ENCODE results near the gene KIFC1. TPM values are rescaled to one million over a fixed set of nuclear protein-coding genes. Genes with fewer than 3 reads are reported as not detected.

Gene KIFC1, protein sequence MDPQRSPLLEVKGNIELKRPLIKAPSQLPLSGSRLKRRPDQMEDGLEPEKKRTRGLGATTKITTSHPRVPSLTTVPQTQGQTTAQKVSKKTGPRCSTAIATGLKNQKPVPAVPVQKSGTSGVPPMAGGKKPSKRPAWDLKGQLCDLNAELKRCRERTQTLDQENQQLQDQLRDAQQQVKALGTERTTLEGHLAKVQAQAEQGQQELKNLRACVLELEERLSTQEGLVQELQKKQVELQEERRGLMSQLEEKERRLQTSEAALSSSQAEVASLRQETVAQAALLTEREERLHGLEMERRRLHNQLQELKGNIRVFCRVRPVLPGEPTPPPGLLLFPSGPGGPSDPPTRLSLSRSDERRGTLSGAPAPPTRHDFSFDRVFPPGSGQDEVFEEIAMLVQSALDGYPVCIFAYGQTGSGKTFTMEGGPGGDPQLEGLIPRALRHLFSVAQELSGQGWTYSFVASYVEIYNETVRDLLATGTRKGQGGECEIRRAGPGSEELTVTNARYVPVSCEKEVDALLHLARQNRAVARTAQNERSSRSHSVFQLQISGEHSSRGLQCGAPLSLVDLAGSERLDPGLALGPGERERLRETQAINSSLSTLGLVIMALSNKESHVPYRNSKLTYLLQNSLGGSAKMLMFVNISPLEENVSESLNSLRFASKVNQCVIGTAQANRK
- total RNA-seq, result 0.21 and 0.68 TPM in 2 replicates

DNA sequence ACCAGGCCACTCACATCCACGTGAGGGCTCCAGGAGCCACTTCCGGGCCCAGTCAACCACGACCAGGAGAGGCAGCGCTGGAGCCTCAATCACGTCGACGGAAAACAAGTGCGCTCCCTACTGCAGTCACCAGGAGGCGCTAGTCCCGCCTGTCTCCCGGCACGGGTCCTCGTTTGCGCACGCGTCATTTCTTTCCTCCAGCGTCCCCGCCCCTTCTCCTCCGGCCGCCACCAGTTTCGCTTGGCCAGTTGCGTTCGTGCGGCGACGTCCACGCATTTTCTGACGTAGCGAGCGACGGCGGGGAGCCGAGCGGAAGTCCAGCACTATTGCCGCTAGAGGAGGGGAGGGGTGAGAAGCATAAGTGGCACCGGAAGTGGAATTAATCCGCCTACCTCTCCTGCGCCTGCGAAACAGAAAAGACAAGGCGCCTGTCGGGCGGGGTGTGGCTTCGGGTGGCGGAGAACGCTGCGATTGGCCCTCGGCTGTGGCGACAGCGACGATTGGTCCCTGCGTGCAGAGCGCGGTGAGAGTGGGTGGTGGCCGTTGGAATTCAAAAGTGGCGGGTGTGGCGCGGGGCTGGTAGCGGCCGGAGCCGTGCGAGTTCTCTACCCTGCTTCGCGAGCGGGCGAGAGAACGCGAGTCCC, at the start of gene KIFC1:
TSS of gene KIFC1 (plus strand) at position 546 of the 644 bp plus-strand sequence. CDS start 163 bp downstream, outside the sequence.

DNA sequence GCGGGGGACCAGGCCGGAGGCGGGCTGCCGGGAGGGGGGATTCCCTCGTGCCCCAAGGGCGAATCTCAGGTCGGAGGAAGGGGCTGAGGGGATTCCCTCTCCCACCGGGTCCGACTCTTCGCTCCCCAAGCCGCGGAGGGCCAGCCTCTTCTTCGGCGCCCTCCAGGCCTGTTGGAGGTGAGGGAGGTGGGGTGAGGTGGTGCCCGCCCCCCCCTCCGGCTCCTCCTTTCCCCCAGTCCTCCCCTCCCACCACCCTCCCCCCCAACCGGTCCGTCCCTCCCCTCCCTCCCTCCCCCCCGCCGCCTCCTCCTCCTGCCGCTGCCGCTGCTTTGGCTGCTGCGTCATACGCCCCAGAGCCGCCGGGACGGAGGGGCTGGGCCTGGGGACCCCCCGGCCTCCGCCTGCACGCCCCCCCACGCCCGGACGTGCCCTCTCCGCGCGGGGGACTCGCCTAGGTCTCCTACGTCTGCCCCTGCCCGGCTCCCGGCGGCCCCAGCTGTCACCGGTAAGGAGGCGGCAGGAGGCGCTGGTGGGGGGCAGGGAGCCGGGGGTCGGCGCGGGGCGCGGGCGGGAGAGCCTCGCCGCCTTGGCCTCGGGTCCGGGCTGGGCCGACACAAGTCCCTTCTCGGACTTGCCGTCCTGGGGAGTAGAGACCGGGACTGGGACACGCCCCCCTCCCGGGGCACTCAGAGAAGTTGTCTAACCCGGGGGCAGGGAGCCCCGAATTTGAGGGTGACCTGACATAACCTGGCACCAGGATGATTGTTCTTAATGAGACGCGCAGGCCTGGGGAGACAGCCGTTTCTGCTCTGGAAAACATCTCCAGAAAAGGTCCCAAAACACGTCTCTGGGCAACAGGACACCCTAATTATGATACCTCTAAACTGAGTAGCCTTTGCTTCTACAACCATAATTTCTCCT, 19.3 kb downstream of the KIFC1 start, which contains the start of gene PHF1:
TSS of gene PHF1 (plus strand) at position 304 of the 921 bp plus-strand sequence. CDS start 1,250 bp downstream, outside the sequence.

DNA sequence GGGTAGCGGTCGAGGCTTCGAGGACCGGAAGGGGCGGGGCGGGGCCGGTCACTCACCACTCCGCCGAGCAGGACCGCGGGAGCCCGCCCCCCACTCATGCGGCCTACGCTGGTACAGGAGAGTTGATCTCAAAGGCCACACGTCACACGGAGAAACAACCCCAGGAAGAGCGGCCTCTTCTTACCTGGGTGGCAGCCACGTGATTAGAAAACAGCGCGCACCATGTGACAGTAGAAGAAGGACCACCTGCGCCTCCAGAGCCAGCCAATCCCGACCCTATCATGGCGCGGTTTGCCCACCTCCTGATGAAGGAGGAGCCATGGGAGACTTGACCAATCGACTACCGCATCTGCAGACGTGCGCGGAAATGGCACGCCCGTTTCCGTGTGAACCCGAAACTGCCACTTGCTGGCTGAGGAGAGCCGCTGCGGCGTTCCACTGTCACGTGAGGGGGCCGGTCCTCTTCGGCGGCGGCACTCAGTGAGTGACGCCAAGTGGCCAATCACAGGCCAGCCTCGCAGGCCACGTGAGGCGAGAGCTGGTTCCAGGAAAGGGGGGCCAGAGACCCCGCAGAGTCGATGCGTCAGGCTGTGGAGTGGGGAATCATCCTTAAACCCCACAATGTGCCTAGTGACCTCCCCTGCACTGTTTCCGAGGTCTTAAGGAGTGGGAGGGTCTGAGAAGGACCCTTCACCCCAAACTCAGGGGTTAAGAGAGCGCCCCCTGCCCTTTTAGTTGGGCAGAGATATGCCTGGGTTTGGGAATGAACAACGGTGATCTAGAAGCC, 26.5 kb downstream of the KIFC1 start, which contains the start of gene CUTA:
TSS of gene CUTA (minus strand) at position 205 of the 787 bp plus-strand sequence. CDS start at position 98, 107 bp downstream.

DNA sequence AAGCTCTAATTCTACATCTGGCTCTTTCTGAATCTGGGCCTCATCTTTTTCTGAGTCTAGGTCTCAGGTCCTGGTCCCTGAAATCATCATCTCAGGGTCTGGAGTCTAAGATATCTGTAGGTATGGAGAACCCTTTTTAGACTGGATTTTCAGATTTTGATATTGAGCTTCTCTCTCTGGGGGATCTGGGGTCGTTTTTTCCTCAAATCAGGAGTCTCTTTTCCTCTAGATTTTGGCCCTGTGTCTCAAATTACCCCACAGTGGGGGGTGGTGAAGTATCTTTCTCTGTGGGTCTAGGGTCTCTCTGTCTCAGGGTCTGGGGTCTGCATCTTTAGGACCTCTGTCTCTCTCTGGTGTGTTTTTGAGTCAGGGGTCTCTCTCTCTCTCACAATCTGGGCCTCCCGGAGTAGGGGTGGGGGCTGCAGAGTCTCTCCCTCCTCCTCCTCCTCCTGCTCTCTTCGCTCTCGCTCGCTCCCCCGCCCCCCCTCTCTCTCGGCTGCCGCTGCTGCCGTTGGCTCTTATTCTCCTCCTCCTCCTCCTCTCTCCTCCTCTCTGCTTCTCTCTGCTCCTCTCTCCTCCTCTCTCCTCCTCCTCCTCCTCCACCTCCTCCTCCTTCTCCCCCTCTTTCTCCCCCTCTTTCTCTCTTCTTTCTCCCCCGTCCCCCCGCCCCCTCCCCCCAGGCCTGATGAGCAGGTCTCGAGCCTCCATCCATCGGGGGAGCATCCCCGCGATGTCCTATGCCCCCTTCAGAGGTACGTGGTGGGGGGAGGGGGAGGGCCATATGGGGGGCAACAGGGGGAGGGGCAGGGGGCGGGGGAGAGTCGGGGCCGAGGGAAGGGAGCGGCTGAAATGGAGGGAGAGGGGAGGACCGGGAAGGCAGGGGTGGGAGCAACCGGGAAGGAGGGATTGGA, 28.2 kb downstream of the KIFC1 start, which contains the start of gene SYNGAP1:
TSS of gene SYNGAP1 (plus strand) at position 486 of the 911 bp plus-strand sequence. CDS start at position 686, 200 bp downstream.

DNA sequence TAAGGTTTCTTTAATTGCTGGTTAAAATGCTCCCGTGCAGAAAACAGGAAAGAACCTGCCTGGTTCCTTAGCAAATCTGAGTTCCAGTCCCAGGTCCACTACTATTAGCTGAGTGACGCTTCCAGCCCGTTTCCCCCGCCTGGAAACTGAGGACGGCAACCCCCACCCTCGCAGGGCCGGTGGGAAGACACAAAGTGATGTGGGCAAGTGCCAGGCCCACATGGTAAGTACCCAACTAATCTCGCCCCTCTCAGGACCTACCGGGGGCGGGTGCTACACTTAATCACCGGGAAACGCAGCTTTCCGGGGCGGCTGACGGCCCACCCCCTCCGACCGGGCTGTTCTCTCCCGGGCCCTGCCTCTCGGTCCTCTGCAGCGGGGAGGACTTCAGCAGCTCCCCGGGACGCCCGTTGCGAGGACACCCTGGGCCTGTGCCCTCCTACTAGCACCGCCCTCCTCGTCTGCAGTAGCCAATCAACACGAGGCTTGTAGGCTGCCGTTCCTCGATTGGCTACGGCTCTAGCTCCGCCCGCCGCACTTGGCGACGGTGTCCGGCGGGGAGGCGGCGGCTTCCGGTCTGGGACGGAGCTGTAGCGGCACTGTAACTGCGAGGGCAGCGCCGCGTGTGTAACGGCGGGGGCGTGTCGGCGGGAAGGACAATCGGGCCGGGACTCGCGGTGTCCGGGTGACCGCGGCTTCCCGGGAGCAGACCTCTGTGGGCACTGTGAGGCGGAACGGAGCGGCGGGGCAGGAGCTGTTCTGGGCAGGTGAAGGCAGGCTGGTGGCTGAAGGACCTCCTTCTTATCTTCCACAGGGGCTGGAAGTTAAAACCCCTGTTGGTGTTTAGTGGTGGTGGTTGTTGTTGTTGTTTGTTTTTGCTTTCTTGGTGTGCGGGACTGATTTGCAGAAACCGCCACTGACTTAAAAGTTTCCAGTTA, 62.7 kb downstream of the KIFC1 start, which contains the start of gene ZBTB9:
TSS of gene ZBTB9 (plus strand) at position 568 of the 938 bp plus-strand sequence. CDS start 525 bp downstream, outside the sequence.

Other genes starting within 250 kb of the KIFC1 start
- gene COL11A2, start 199.4 kb upstream of the KIFC1 start, total RNA-seq, result under 0.01 and 0.36 TPM in 2 replicates
- gene RXRB, start 191.2 kb upstream of the KIFC1 start, total RNA-seq, result 16.1 and 21.8 TPM in 2 replicates
- 66.9 and 118 TPM in 2 replicates for gene SLC39A7, start 191.0 kb upstream of the KIFC1 start, total RNA-seq
- 12.5 and 40.3 TPM in 2 replicates for gene HSD17B8, start 187.2 kb upstream of the KIFC1 start, total RNA-seq
- gene RING1, start 183.3 kb upstream of the KIFC1 start, total RNA-seq, result 34.2 and 48.2 TPM in 2 replicates
- 27.0 and 28.8 TPM in 2 replicates for gene VPS52, start 119.9 kb upstream of the KIFC1 start, total RNA-seq
- gene RPS18, start 119.7 kb upstream of the KIFC1 start, total RNA-seq, result 3,073 and 7,254 TPM in 2 replicates
- 2.7 and 4.1 TPM in 2 replicates for gene B3GALT4, start 114.7 kb upstream of the KIFC1 start, total RNA-seq
- 55.0 and 84.4 TPM in 2 replicates for gene WDR46, start 102.6 kb upstream of the KIFC1 start, total RNA-seq
- gene PFDN6, start 102.2 kb upstream of the KIFC1 start, total RNA-seq, result 37.5 and 69.7 TPM in 2 replicates
- 22.9 and 40.4 TPM in 2 replicates for gene RGL2, start 92.9 kb upstream of the KIFC1 start, total RNA-seq
- 22.2 and 108 TPM in 2 replicates for gene TAPBP, start 77.7 kb upstream of the KIFC1 start, total RNA-seq
- 19.9 and 24.3 TPM in 2 replicates for gene ZBTB22, start 74.1 kb upstream of the KIFC1 start, total RNA-seq
- gene DAXX, start 68.9 kb upstream of the KIFC1 start, total RNA-seq, result 35.9 and 77.9 TPM in 2 replicates
- gene PHF1, start 19.2 kb downstream of the KIFC1 start, total RNA-seq, result 10.3 and 13.0 TPM in 2 replicates
- gene CUTA, start 26.3 kb downstream of the KIFC1 start, total RNA-seq, result 27.3 and 62.1 TPM in 2 replicates
- gene SYNGAP1, start 28.2 kb downstream of the KIFC1 start, total RNA-seq, result 0.68 and 3.9 TPM in 2 replicates
- gene ZBTB9, start 62.8 kb downstream of the KIFC1 start, total RNA-seq, result 10.6 and 13.0 TPM in 2 replicates
- 33.5 and 51.7 TPM in 2 replicates for gene BAK1, start 188.5 kb downstream of the KIFC1 start, total RNA-seq
- 118 and 271 TPM in 2 replicates for gene ITPR3, start 229.5 kb downstream of the KIFC1 start, total RNA-seq